HG03558 (cell line): ENCODE measurements around the gene LYPD6B.

Source experiments
- ATAC-seq: cut with Tn5 transposase; IDR thresholded peaks from one replicate; pipeline ENCODE4 v1.9.1; 2021; ENCODE audit warnings: moderate number of reproducible peaks; ENCODE audit not compliant: unreplicated experiment; ENCODE audit errors: extremely low read depth

Gene LYPD6B, protein sequence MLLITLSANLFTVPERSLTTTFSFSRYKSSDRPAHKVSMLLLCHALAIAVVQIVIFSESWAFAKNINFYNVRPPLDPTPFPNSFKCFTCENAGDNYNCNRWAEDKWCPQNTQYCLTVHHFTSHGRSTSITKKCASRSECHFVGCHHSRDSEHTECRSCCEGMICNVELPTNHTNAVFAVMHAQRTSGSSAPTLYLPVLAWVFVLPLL

DNA sequence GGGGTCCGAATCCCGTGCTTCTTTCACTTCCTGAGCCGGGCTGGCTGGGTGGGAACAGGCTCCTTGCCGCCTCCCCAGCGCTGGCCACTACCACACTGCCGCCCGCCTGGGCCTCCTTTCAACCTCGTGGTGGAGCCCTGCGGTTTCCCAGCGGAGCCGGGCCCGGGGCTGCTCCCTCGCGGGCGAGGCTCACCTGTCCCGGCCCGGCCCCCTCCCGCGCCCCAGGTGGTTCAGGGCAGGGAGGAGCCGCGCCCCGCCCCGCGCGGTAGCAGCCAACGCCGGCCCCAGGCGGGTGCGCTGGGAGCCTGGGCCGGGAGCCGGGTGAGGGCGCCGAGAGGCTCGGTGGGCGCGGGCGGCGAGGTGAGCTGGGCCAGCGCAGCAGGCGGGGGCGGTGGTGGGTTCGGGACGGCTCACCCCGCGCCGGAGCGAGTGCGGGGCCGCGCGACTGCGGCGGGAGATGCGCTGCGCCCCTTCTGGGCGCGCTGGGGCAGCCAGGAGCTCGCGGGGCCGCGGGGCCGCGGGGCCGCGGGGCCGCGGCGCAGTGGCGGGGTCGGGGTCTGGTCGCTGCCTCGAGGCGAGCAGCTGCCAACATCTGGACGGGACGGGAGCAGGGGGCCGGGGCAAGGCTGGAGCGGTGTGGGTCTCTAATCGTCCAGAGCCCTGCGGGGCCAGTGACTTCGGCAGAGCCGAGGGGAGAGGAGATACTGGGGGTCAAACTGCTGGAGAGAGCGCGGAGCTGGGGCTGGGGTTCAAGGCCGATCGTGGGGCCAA, at the start of gene LYPD6B:
TSS of gene LYPD6B (plus strand) at position 258 of the 771 bp plus-strand sequence. CDS start 92,250 bp downstream, outside the sequence.
- ATAC-seq: no peak

DNA sequence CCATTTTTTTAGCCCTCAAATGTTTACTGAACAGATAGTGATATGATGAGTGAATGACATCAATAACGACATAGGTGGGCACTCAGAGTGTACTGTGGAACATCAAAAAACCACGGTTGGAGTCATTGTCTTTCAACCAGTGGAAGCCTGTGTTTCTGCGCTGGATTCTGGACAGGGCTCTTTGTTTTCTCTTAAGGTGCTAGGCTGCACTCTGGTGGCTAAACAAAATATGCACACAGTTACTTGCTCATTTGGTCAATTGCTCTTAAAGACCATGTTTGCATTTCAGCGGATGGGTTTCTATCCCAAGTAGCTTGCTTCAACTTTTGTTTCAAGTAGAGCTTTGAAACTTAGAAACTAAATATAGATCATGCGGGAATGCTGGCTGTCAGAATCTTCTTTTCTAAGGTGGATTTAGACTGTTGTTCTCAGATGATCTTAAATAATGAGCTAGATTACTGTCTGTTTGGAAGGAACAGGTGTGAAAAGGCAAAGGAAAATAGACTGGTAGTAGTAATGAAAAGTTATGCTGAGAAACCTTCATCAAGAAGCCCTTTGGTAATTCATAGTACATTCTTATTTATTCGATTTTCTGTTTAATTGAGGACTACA, 48.5 kb upstream of the LYPD6B start:
- peak; percentile 58 for ATAC-seq

DNA sequence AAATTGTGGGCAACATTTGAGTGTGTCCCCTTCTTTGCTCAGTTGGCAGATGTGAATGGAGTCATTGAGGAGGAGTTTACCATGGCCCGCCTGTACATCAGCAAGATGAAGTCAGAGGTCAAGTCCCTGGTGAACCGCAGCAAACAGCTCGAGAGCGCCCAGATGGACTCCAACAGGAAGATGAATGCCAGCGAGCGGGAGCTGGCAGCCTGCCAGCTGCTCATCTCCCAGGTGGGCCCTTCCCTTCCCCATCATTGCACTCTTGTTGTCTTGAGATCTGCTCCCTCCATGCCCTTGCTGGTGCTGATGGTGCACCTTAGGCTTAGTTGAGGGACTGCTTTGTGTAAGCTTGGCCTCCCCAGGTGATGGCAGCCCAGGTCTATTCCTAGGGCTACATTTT, 47.5 kb upstream of the LYPD6B start:
- no peak for ATAC-seq

DNA sequence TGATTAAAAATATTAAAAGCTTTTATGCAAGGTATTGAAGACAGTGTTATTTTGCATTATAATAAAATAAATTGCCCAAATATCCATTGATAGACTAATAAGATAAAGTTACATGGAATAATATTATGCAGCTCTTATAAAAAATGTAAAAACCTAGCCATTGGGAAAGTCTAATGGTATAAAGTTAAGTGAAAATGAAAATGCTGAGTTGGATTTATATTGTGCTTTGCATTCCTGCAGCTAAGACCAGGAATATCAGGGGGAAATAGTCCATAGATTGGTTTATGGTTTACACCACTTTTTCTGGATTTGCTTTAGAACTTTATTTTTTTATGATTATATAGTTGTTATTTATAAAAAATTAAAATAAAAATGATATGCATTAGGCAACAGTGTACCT, 46.1 kb upstream of the LYPD6B start:
- ATAC-seq: no peak

DNA sequence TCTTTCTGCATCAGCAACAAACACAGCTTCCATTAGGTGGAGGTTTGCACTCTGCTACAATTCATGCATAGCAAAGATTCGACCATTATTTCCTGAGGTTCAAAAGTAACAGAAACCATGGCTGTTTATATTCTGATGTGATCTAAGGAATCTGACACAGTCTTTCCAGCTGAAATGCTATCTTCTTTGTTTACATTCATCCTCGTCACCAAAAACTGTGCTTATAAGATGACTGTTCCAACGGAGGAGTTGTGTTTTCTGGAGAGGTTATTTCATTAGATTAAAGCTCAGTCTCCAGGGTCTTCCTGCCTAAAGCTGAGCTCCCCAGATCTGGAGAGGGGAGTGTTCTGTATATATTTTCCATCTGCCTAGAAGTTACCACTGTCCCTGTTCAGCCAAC, 45.1 kb upstream of the LYPD6B start:
- no peak for ATAC-seq

DNA sequence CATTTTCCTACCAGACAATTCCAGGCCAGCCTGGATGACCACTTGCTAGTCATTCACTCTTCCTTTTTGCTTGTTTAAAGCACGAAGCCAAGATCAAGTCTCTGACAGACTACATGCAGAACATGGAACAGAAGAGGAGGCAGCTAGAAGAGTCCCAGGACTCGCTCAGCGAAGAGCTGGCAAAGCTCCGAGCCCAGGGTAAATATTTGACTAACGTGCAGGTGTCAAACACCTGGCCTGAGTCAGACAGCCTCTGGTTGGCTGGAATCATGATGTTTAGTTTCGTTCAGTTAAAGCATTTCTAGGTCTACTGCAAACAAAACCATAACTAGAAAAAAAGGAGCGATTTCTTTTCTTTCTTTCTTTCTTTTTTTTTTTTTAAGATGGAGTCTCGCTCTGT, 44.2 kb upstream of the LYPD6B start:
- ATAC-seq: no peak

DNA sequence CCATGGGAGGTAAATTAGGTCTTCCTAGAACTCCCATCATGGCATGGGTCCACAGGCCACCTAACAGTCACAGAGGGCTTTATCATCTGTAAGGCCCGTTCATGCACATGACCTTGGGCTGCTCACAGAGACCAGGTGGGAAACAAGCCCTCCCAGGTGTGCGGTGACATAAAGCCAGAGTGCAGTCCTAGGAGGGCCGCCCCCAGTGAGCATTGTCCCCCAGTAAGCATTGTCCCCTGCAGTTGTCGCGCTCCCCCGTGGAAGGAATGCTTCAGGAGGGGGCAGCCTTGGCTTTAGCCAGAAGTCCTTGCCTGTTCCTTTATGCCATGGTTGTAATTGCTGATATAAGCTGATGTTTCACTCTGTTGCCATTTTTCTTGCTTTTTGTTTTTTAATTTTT, 41.7 kb upstream of the LYPD6B start:
- ATAC-seq: no peak

DNA sequence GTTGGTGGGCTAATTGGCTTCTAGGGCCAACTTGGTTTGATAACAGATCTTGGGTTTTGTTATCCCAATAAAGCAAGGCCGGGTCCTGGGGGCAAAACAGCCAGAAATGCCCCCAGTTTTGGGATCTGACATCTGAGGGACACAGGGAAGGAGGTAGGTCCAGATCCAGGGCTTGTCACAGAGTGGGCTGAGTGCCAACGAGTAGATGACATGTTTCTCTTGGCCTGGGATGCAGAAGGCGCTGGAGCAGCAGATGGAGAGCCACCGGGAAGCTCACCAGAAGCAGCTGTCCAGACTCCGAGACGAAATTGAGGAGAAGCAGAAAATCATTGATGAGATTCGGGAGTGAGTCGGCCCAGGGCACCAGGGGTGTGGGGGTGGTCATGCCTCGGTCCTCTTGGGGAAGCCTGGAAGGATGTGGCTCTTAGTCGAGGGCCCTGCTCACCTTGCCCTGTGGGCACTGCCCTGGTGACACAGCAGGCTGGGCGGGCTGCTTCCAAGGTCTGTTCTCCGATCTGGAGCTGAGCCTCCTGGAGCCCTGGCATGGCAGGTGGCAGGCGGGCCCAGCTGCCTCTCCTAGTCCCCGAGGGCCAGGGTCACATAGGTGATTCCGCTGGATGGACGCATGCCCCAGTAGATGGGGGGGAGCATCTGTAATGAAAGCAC, 40.2 kb upstream of the LYPD6B start:
- ATAC-seq: no peak

DNA sequence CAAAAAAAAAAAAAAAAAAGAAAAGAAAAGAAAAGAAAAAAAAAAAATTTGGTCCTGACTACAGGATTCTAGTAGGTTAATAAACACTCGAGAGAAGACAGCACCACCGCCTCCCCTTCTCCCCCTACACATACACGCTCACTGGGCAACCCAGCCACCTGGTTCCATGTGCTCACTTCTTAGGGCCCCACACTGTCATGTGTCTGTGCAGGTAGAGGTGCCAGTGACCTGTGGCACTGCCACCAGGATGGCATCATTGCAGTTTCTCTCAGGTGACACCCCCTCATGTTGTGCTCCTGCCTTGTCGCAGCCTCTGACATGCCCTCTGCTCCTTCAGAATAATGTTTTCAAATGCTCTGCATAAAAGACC, 39.7 kb upstream of the LYPD6B start:
- ATAC-seq: no peak

DNA sequence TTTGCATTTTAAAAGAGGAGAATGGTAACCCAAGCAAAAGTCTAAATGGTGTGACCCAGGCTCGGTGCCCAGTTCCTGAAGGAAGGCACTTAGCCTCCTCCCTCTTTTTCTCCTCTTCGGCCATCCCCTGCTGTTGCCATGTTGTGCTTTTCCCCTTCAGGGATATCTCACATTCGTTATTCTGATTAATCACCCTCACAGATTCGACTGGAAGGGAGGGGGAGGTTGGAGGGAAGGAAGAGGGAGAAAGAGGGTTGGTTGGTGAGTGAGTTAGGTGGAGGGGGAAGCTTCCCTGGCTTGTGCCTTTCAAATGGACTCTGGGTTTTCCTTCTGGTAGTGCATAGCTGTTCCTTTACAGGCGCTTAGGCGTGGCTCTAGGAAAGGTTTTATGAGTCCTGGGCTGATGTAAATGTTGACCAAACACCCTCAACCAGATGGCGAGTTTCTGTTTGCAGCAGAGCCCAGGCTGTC, 39.0 kb upstream of the LYPD6B start:
- ATAC-seq: no peak

DNA sequence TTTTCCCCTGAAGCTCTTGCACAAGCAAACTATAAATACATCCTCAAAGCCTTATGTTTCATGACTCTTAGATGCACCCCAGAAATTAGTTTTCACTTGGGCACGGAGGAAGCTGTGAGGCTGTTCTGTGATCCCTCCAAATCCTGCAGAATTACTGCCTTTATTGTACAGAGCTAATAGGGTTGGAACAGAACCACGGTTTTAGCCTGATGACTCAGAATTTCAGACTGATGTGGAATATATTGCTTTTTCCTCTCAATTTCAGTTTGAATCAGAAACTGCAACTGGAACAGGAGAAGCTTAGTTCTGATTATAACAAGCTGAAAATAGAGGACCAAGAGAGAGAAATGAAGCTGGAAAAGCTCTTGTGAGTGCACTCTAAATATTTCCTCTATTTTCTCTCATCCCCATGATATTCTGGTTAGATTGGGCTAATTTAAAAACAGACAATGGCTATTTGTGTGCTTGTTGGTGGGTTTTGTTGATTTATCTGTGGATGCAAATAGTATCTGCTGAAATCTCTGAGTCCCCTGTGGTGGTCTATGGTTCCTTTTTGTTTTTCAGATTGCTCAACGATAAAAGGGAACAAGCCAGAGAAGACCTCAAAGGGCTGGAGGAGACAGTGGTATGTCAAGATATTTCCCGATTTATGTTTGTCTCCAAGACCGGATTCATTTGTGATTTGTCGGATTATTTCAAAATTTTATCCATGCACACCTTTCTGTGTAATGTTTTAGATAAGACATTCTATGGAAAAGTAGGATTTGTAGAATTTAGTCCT, 38.2 kb upstream of the LYPD6B start:
- no peak for ATAC-seq

DNA sequence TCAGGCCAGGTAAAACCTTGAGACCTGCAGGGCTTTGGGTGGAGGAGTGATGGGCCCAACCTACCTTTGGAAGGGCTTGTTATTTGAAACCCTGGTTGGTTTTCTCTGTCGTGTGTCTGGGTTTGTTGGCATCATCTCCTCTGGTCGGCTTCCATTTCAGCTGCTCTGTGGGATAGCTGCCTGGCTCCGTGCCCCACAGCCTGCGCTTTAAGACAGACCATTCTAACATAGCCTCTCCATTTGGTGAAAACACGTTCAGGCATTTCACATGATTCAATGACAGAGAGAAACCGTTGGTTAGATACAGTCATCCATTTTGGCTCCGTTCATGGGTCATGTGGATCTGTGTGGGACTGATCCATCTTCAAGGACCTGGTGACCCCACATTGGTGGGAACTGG, 37.0 kb upstream of the LYPD6B start:
- ATAC-seq: no peak

DNA sequence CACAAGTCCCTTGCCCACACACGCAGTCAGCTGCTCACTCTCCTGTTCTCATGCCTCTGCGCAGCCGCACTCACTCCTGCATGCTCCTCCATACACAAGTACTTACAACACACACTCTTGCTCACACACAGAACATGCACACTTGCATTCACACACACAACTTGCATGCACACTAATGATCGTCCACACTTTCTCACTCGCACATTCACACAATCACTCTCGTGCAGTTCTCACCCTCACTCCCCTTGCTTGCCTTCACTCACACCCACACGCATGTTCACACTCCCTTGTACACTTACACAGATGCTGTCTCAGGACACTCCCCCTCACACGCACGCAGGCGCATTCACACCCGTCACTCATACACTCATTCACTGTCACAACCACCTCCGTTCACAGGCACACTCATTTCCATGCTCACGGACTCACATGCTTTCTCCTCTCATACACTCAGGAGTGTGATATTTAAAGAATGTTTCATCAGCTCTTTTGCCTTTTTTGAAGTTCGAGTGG, 36.1 kb upstream of the LYPD6B start:
- ATAC-seq: no peak

DNA sequence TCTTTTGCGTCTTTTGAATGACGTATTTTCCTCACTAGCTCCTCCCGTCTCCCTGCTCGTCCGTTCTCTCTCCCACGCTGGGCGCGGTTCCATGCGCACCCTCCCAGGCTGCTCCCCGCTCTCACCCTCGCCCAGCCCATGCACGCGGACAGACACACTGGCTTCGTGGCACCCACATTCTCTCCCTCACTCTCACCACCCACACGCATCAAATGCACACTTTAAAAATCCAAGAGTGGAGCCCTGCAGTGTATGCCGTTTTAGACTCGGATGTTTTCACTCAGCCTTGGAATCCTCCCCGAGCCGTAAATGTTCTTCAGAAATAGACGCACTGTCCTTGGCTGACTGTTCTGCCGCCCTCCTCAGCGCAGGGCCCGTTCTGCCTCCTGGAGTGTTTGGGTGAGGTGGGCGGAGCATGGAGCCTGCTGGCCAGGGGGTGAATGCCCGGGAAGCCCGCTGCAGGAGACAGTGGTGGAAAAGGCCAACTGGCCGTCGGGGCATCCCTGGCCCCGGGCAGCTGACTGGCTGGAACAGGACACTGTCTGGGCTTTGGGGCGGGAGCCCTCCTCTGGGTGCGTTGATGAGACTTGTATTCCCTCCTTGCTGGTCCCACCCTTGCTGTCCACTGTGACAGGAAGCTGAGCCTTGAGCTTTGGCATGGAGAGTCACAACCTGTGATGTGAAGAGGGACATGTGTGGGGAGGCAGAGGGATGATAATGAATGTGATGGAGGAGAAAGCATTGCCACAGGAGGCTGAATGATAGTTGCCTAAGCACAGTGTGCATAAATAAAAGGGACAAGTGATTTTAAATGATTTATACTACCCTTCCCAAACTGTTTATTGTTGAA, 35.4 kb upstream of the LYPD6B start:
- no peak for ATAC-seq

DNA sequence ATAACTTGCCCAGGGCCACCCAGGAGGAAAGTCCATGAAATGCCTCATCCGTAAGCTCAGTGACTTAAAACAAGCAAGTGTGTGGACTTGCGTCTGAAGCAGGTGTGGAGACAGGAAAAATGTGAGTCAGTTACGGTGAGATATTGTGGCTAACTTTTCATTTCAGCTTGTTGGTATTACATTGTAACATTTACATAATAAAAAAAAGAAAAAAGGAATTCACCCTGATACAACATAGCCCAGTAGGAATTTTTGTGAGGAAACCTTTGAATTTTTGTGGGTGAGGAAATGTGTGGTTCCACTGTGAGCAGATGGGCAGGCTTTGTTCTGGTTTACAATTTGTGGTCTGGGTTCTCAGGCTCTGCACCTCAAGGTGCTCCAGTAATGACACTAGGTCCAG, 33.7 kb upstream of the LYPD6B start:
- no peak for ATAC-seq

DNA sequence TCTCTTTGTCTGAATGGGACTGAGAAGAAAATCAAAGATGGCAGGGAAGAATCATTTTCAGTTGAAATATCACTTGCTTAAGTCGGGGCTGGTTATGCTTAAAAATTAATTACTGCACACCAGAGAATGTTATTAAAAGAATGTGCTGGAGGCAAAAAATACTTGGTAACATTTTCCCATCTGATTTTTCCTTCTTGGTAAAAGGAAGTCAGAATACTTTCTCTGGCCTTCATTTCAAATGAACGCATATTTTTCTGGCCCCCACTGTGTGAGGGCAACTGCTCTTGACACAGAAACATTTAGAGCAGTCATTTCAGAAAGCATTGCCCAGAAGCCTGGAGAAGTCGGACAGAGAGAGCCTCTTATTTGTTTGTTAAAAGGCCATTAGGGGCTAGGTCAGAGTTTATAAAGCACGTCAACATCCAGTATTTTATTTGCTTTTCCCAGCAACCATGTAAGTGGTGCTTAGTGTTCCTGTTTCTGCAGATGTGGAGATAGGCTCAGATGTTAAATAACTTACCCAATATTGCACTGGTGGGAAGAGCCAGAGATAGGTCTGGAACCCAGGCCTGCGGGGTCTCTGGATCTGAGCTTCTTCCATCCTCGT, 32.9 kb upstream of the LYPD6B start:
- no peak for ATAC-seq

DNA sequence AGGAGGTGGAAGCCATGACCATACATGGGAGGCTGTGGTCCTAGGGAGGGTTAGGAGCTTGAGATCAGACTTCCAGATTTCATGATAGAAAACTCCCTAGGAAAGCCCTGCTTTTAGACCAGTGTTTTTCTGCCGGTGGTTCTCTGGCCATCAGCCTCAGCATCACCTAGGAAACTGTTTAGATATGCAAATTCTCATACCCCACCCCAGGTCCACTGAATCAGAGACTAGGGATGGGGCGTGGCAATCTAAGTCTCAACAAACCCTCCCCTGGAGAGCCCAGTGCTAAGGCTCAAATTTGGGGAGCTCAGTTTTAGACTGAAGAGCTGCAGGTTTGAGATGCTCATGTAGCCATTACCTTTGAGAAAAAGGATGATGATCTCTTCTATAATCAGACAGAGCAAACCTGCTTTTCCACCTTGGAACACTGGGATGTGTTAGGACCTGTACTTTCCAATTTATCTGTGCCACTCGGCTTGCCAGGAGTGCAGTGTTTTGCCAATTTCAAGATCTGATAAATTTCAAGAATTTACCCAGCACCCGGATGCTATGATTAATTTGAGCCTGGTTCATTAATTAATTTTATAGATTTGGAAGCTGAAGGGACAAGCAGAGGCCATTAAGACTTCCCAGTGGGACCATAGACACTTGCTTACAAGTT, 31.5 kb upstream of the LYPD6B start:
- no peak for ATAC-seq

DNA sequence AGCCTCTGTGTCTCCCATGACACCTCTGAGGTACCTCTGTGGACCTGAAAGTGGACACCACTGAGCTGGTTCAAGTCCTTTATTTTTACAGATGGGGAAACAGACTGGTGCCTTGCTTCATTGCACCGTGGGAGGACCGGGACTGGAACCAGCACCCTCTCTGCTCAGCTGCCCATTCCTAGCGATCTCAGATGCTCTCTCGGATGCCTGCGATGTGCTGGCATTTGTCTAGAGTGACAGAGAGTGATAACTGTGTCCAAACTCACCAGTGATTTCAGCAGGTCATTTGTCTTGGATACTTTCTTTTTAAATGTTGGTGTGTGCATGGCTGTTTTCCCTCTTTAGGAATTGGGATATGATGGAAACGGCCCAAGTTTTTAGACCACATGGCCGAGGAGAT, 30.1 kb upstream of the LYPD6B start:
- no peak for ATAC-seq
